DMS 273 (cell line): ENCODE results near the gene ZCCHC3.

ENCODE experiments used
- DNase-seq: peaks from one replicate; lab custom pipeline; 2025; ENCODE audit not compliant: unreplicated experiment; lab: John Stamatoyannopoulos, UW

The ZCCHC3 gene

GRCh38 chr20:341682-342081, 44.3 kb downstream of the ZCCHC3 start:
- DNase-seq, result peak; percentile 46

DNA sequence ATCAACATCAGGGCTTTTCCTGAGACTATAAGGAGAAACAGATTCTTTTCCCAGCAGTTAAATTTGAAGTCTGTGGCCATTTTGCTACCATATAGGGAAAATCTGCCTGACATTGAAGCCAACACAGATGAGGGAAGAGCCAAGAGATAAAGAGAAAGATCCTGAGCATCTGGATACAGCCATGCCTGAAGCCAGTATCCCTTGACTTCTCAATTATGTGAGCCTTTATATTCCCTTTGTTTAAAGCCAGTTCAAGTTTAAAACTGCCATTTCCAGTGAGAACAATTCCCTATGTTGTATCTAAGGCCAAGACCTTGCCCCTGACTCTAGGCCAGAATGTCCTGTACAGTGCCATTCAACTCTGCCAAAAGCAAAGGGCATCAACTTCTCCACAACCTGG, 45.7 kb downstream of the ZCCHC3 start:
- DNase-seq, result no peak

DNA sequence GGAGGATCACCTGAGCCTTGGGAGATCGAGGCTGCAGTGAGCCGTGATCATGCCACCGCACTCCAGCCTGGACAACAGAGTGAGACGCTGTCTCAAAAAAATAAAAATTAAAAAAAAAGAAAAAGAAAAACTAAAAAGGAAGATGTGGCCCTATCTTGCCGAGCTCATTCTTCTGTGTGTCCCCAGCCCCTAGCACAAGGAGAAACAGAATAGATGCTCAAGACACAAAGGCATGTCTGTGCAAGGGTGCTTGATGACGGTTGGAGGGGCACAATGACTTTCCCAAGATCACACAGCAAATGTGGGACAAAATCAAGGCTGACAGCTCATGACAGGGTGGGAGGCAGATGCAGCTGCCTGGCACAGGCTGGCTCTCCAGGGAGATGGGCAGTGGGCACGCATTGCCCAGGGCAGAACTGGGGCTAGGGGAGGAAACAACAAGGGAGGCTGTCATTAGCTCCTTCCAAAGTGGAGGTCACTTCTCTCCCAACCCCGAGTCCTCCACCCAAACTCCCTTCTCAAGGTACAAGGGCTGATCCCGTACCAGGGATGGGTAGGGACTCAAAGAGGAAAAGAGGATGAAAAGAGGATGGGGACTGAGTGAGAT, 48.8 kb downstream of the ZCCHC3 start:
- no peak for DNase-seq

DNA sequence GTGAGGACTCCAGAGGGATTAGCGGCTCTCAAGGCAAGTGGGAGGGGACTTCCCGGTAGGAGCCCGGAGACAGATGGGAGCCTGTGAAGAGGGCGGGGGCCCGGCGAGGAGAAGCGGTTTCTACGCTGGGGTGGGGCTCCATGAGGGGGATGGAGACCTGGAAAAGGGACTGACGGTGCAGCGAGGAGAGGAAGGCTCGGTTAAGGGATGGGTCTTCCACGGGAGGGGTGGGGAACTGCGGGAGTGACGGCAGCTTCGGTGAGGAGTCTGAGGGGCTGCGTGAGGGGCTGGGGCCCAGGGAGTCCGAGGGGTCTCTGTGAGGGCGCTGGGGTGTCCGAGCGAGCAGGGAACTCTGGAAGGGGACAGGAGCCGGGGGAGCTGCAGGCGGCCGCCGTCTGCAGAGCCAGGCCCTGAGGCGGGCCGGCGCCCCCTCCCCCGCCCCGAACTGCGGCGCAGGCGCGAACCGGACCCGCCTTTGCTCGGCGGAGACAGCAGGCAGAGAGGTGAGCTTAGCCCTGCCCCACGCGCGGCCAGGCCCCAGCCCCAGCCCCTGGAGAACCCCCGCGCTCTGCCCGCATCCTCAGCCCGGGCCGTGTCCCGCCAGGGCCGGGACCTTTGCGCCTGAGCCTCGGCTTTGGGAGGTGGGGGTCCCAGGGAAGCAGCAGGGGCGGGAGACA, 49.4 kb downstream of the ZCCHC3 start, which contains the start of gene NRSN2:
TSS of gene NRSN2 (plus strand) at position 472 of the 677 bp plus-strand sequence. CDS start 2,533 bp downstream, outside the sequence.
- peak; percentile 96 for DNase-seq

DNA sequence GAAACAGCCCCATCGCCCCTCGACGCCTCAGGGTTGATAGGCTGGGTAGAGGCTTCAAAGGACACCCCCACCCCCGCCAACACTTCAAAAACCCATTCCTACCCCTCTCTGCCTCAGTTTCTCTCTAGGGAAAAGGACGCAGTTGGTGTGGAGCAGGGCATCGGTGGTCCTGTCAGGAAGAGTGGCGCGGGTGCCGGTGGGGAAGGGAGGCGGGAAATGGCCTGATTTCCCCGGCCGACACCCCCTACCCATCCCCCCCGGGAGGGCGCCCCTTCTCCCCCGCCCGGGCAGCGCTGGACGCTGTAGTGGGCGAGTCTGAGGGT, 49.9 kb downstream of the ZCCHC3 start:
- no peak for DNase-seq

GRCh38 chr20:347640-348484, 50.5 kb downstream of the ZCCHC3 start:
- peak; percentile 99 for DNase-seq

DNA sequence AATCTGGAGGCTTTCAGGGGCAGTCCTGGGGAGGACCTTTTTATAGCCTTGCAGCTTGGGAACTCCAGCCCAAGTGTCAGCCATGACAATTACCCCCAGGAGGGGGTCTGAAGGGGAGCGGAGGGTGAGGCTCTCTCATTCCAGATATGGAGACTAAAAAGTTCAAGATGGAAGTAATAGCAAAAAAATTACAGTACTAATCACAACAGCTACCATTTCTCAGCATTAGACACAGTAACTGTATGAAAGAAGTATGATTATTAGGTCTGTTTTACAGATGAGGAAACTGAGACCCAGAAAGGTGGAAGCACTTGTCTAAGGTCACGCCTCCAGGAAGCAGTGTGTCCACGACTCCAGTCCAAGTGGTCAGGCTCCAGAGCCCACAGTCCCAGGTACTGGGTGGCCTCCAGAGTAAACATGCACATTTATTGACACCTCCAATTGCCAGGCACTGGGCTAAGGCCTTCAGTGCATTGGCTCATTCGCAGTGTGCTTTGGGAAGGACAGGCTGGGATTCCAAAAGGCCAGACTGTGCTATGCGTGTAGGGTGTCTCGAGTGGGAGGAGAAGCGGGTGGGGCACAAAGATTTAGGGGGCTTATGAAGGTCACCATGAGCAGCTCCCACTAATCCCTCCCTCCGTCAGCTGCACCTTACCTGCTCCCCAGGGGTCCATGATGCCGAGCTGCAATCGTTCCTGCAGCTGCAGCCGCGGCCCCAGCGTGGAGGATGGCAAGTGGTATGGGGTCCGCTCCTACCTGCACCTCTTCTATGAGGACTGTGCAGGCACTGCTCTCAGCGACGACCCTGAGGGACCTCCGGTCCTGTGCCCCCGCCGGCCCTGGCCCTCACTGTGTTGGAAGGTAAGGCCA, 51.8 kb downstream of the ZCCHC3 start:
- DNase-seq, result no peak
